ENCODE measurements around the gene DAND5.
A peak's percentile ranks its signal among the peaks of the same experiment; 100 is the strongest.
"Not testable (repeated sequence)": the region's sequence is repeated elsewhere in the genome, so short reads cannot be mapped to it uniquely, and the experiment has no call there.

DAND5 gene

DNA sequence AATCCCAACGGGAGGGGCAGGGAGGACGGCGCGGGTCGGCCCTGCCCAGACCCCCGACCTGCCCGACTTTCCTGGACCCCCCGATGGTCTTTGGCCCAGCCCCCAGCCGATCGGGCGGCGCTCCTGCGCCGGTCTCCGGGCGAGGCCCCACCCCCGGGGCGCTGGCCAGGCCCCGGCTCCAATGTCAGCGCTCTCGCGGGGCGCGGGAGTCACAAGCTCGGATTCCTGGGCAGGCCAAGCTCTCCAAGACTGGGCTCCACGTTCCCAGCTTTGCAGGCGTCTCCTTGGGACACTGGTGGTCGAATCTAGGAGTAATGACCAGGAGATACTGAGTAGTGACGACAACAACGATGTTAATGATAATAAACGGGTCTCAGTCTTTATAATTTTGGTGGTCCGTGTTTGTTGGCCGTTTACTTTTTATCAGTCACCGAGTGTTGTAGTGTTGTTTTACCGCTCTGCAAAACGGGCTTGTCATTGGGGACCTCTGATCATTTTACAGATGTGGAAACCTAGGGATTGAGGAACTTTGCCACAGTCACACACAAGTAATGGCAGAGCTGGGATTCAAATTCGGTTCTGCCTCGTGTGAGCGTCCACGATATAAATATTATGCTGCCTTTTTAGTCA, 23.2 kb upstream of the DAND5 start:
- no peak for DNase-seq

DNA sequence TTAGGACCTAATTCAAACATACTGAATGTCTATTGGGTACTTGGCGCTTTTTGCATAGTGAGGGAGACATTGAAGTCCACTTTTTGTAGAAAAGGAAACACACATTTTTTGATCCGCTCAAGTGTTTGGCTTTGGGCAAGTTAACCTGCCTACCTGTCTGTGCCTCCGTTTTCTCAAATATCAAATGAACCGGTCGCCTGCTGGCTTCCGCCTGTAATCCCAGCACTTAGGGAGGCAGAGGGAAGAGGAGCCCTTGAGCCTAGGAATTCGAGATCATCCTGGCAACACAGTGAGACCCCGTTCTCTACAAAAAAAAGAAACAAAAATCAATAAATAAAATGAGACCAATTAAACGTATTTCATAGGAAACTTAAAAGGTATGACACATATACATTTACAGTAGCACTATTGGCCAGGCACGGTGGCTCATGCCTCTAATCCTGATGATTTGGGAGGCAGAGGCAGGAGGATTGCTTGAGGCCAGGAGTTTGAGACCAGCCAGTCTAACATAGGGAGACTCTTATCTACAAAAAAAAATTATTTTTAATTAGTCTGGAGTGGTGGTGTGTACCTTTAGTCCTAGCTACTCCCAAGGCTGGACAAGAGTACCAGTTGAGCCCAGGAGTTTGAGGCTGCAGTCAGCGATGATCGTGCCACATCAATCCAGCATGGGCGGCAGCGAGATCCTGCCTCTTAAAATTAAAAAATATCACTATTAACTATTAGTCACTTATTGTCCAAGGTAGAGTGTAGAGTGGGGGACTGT, 22.5 kb upstream of the DAND5 start:
- DNase-seq, result no peak

DNA sequence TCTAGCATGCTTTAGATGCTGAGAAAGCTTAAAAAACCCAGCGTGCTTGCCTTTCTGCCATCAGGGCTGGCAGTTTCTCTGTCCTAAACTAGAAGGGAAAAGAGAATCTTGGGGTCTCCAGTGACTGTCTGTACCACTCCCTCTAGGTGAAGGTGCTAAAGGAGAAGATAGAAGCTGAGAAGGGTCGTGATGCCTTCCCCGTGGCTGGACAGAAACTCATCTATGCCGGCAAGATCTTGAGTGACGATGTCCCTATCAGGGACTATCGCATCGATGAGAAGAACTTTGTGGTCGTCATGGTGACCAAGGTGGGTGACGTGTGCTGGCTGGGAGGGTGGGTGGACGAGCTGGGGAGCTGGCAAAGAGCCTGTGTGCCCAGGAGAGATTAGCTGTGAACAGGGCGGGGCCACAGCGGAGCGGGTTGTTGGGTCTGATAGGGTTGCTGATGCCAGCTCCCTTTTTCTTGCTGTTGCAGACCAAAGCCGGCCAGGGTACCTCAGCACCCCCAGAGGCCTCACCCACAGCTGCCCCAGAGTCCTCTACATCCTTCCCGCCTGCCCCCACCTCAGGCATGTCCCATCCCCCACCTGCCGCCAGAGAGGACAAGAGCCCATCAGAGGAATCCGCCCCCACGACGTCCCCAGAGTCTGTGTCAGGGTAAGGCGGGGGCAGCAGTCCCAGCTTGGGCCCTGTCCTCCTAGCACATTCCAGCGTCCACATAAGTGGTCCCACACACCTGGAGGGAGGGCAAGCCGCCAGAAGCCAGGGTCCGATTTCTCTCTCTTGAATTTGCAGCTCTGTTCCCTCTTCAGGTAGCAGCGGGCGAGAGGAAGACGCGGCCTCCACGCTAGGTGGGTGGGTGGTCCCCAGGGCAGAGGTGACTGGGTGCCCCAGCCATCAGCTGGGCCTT, 21.4 kb upstream of the DAND5 start:
- no peak for DNase-seq

DNA sequence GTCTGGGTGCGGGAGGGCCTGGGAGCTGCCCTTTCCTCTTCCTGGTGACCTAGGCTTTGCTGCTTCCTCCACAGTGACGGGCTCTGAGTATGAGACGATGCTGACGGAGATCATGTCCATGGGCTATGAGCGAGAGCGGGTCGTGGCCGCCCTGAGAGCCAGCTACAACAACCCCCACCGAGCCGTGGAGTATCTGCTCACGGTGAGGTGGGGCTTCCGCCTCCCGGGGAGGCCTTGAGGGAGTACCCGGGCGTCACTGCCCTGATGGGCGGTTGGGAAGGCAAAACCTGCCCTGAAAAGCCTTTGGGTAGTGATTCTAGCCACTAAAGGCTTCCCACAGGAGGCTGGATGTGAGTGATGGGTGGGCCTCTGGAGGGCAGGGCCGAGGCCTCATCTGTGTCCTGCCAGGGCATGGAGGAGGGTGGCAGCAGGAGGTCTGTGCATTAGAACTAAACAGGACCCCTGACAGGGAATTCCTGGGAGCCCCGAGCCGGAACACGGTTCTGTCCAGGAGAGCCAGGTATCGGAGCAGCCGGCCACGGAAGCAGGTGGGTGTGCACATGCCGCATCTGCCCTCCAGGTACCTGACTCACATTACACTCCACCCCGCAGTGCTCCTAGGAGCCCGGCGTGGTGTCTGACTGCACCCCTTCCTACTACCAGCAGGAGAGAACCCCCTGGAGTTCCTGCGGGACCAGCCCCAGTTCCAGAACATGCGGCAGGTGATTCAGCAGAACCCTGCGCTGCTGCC, 20.6 kb upstream of the DAND5 start:
- DNase-seq, result no peak

DNA sequence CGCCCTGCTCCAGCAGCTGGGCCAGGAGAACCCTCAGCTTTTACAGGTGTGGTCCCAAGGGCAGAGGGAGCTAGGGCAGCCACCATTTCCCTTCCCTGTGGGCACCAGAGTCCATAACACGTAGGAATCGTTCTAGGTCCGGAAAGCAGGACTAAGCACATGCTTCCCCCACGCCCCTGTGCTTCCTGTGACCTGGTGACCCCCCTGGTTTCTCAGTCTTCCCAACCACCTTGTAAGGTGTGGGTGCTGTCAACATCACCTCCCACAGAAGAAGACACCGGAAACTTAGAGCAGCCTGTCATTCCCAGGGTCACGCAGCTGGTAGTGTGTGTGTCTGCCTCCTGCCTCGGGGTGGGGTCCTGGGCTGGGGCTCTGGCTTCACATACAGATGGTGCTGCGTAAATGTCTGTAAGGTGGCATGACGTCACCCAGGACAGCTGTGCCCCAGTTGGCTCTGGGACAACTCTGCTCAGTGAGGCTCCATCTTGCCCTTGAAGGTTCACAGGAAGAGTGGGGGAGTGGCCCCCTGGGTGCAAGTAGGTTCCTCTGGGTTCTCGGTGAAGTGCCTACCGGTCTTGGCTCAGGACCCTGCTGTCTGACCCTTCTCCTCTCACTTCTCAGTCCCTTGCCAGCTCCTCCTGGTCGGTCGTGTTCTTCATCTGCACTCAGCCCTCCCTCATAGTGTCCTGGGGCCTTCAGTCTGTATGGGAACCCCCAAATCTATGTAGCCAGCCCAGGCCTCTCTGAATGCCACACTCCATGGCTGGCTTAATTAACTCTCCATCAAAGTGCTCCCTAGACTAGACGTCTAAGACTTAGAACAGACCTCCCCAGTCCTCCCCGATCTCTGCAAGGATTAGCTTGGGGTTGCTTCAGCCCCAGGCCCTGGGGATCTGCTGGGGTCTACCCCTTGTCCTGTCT, 19.8 kb upstream of the DAND5 start:
- no peak for DNase-seq

DNA sequence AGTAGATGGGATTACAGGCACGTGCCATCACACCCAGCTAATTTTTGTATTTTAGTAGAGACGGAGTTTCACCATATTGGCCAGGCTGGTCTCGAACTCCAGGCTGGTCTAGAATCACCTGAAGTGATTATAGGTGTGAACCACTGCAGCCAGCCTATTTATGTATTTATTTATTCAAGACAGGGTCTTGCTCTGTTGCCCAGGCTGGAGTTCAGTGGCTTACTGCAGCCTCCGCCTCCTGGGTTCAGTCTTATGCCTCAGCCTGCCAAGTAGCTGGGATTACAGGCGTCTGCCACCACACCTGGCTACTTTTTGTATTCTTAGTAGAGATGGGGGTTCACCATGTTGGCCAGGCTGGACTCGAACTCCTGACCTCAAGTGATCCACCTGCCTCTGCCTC, 17.3 kb upstream of the DAND5 start:
- not testable (repeated sequence) for DNase-seq

DNA sequence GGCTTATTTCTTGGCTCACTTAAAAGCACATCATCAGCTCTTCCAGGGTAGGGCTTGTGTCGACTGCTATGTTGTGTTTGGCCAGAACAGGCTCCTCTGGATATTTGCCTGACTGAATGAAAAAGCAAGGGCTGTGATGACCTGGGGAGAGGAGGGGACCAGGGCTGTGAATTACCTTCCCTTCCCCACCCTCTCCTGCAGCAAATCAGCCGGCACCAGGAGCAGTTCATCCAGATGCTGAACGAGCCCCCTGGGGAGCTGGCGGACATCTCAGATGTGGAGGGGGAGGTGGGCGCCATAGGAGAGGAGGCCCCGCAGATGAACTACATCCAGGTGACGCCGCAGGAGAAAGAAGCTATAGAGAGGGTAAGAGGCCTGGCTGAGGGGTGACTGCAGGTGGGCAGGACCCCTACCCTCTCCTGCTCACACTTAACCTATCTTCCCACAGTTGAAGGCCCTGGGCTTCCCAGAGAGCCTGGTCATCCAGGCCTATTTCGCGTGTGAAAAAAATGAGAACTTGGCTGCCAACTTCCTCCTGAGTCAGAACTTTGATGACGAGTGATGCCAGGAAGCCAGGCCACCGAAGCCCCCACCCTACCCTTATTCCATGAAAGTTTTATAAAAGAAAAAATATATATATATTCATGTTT, 16.8 kb upstream of the DAND5 start:
- DNase-seq, result no peak

DNA sequence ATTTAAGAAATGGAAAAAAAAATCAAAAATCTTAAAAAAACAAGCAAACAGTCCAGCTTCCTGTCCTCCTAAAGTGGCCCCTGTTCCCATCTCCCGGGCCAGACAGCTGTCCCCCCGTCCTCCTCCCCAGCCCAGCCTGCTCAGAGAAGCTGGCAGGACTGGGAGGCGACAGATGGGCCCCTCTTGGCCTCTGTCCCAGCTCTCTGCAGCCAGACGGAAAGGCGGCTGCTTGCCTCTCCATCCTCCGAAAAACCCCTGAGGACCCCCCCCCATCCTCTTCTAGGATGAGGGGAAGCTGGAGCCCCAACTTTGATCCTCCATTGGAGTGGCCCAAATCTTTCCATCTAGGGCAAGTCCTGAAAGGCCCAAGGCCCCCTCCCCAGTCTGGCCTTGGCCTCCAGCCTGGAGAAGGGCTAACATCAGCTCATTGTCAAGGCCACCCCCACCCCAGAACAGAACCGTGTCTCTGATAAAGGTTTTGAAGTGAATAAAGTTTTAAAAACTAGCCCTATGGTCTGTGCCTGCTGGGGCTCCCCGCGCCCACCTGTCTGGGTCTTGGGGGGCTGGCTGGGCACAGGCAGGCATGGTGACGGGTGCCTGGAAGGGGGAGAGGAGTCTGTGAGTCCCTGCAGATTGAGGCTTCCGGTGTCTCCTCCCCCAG, 16.1 kb upstream of the DAND5 start:
- no peak for DNase-seq

DNA sequence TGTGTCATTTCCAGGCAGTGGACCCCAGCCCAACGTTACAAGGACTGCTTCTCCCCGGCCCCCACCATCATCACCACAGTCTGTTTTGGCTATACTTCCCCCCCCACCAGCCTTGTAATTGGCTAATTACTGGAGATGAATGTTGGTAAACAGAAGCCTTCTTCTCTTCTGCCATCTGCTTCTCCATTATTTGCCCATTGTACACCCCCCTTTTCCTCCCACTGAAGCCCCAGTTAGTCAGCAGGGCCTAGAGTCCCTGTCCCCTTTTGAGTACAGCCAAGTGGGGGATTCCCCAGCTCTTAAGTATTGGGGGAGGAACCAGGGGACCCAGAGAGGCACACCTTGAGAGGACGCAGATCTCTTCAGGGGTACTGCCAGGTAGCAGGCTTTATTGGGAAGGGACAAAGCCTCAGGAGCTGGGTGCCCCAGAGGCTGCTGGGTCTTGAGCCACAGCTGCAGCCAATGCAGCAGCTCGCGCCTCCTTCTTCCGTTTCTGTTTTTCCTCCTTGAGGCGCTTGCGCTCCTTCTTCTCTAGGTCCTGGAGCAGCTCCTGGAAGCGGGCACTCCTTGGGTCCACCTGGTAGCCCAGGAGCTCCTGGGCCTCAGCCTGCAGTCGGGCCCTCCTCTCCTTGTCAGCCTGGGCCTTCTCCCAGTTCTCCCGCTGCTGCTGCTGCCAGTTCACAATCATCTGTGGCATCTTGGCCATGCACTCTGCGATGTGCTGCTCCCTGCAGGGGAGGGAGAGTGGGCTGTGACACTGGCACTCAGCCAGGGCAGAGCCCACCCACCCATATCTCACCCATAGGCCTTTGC, 15.4 kb upstream of the DAND5 start:
- no peak for DNase-seq

DNA sequence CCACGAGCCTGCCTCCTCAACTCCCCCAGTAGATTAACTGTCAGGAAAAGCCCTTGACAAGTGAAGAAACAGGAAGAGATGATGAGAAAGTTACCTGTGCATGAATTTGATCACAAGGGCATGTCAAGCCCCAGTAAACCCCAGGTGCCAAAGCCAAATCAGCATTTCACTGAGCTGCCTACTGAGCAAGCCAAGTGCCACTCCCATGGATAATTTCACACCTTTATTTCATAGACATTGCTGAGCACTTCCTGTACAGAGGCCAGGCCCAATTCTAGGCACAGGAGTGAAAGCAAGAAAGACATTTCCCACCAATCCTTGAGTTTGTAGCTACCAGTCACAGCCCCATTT, 14.8 kb upstream of the DAND5 start:
- no peak for DNase-seq

DNA sequence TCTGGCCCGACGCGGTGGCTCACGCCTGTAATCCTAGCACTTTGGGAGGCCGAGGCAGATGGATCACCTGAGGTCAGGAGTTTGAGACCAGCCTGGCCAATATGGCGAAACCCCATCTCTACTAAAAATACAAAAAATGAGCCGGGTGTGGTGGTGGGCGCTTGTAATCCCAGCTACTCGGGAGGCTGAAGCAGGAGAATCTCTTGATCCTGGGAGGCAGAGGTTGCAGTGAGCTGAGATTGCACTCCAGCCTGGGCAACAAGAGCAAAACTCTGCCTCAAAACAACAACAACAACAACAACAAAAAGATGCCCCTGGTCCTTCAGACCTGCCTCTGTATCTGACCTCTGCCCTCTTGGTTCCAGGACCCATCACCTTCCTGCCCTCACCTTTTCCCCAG, 13.8 kb upstream of the DAND5 start:
- DNase-seq, result not testable (repeated sequence)

DNA sequence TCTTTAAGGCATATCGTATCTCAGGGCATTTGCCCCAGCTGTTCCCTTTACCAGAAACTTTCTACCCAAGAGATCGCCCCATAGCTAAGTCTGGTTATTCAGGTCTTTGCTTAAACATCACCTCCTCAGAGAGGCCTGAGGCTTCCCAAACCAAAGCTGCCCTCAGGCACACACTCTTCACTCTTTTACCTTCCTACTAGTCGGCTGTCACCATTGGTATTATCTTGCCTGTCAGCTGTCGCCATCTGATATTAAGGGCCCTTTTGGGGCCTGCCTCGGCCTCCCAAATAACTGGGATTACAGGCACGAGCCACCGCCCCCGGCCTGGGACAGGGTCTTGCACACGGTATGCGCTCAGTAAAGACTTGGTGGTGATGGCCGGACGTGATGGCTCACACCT, 13.4 kb upstream of the DAND5 start:
- DNase-seq, result no peak

DNA sequence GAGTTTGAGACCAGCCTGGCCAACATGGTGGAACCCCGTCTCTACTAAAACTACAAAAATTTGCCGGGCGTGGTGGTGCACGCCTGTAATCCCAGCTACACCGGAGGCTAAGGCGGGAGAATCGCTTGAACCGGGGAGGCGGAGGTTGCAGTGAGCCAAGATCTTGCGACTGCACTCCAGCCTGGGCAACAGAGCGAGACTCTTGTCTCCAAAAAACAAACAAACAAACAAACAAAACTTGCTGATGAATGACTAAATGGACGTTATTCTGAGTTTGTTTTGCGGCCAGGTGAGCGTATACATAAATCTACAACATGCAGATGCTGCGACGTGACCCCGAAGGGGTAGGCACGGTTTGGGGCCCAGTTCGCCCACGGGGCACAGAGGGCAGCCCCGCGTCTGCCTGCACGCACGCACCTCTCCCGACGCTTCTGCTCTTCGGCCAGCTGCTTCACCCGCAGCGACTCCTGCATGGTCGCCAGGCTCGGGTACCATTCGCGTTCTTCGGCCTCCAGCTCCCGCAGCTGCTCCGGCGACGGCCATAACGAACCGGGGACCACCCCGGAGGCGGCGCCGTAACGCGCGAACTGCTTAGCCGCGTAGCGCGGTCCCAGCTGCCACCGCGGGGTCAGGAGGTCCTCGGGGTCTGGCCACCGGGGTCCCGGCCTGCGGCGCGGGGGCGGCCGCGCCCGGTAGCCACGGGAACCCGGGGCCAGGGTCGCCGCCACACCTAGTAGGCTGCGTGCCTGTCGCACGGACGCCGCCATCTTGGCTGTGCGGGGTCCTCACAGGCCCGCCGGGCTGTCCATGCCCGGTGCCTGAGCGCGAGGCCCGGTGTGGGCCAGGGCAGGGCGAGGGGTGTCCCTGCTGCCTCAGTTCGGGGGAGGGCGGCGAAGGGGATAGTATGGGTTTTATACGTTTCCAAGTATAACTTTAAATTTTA, 12.7 kb upstream of the DAND5 start, which contains the start of gene GADD45GIP1:
Gene GADD45GIP1 (minus strand): TSS at position 778 of the 943 bp plus-strand sequence. CDS start 11 bp downstream, at position 767.
- DNase-seq, result peak; percentile 79

DNA sequence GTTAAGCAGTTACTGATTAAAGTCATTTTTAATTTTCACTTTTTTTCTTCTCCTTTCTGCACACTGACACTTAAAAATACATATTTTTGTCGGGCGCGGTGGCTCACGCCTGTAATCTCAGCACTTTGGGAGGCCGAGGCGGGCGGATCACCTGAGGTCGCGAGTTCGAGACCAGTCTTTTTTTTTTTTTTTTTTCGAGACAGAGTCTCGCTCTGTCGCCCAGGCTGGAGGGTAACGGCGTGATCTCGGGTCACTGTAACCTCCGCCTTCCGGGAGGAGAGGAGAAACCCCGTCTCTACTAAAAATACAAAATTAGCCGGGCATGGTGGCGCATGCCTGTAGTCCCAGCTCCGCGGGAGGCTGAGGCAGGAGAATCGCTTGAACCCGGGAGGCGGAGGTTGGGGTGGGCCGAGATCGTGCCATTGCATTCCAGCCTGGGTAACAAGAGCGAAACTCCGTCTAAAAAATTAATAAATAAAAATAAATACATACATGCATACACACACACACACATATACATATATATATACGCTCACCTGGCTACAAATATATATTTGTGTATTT, 11.9 kb upstream of the DAND5 start:
- not testable (repeated sequence) for DNase-seq

DNA sequence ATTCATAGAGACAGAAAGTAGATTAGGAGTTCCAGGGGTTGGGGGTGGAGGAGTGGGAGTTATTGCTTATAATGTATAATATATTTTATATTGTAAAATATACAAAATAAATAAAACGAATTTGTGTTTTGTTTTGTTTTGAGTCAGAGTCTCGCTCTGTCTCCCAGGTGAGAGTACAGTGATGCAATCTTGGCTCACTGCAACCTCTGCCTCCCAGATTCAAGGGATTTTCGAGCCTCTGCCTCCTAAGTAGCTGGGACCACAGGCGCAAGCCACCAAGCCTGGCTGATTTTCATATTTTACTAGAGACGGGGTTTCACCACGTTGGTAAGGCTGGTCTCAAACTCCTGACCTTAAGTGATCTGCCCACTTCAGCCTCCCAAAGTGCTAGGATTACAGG, 9.9 kb upstream of the DAND5 start:
- no peak for DNase-seq

DNA sequence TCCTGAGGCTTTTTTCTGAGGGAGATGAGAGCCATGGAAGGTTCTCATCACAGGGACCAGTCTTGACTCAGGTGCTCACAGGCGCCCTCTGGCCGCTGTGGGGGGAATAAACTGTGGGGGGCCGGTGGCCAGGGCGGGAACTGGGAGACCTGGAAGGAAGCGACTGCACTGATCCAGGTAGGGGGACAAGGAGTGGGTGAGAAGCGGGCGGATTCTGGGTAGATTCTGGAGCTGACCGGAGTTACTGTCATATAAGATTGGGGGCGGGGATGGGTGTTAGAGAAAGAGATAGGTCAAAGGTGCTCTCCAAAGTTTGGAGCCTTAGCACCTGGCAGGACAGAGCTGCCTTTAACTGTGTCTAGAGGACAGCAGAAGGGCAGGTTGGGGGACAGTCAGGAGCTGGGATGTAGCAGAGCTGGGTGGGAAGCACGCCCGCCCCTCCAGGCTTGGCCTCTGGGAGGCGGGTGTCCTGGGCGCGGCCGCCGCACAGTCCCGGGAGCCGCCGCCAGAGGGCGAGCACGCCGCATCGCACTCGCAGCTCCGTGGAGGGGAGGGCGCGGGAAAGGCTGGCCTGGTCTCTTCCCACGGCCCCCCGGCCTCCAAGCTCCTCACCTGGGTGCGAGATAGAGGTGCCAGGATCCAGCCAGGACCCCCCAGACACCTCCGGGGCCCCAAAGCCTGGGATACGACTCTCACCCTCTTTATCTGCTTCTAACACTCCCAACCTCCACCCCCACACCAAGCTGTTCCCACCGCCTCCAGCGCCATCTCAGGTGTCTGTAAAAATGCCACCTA, 4.2 kb upstream of the DAND5 start:
- DNase-seq, result peak; percentile 73

DNA sequence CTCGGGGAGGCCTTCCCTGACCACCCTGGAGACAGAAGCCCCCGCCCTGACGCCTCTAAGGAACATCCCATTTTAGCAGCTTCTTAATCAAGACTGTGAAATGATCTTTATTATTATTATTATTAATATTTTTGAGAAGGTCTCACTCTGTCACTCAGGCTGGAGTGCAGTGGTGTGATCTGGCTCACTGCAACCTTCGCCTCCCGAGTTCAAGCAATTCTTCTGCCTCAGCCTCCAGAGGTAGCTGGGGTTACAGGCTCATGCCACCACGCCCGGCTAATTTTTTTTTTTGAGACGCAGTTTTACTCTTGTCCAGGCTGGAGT, 3.6 kb upstream of the DAND5 start:
- DNase-seq, result no peak

DNA sequence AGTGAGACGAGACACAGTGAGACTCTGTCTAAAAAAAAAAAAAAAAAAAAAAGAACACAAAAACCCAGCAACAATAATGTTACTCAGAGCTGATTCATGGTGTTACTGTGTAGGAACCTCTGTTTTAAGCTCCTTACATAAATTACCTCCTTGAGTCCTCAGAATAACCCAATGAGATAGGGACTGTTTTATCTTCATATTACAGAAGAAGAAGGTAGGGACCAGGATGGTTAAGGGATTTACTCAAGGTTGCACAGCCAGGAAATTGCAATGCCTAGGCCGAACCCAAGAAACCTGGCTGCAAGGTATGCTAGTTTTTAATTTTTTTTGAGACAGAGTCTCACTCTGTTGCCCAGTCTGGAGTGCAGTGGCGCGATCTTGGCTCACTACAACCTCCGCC, 1.5 kb upstream of the DAND5 start:
- no peak for DNase-seq

All from NCI-H1105 (cell line).